Right atrium auricular region (tissue), 2 donors: ENCODE measurements around the gene DISC1. TPM values are rescaled to one million over a fixed set of nuclear protein-coding genes. Genes with fewer than 3 reads are reported as not detected.

Experiments
- DNase-seq: peaks from one replicate; pipeline ENCODE4 v3.0.0-alpha.2; 2019; ENCODE audit warnings: low spot score
- H3K27ac ChIP-seq, 2 donors: fragments of 200-600 bp; sonication (generic); 1 replicate in 1 of 2; 2 replicates in 1 of 2; pipeline ENCODE4 v1.5.1; 2016 to 2019
- H3K27me3 ChIP-seq, 2 donors: fragments of 200-600 bp; sonication (generic); one replicate each; pipeline versions ENCODE4 v1.5.1 to v1.6.0; 2017 to 2019
- H3K36me3 ChIP-seq: fragments of 200-600 bp; sonication (generic); one replicate; pipeline ENCODE4 v1.5.1; 2016
- H3K4me1 ChIP-seq, 2 donors: fragments of 200-600 bp; sonication (generic); one replicate each; pipeline versions ENCODE4 v1.5.1 to v1.6.0; 2017 to 2019
- H3K4me3 ChIP-seq, 2 donors: fragments of 200-600 bp; sonication (generic); 1 replicate in 1 of 2; 2 replicates in 1 of 2; pipeline ENCODE4 v1.5.1; 2017 to 2019; ENCODE audit warnings: mild to moderate bottlenecking in 1 of 2, moderate library complexity in 1 of 2
- H3K9me3 ChIP-seq, 2 donors: fragments of 200-600 bp; sonication (generic); one replicate each; pipeline ENCODE4 v1.5.1; 2019
- total RNA-seq, 2 donors: library from RNA; depleted of rRNA; stranded (reverse); fragments of >200 nt; gene quantifications; one replicate each; pipeline ENCODE4 v1.1.0, GENCODE V29; 2016
- TF ChIP-seq, protein P1 (sequence below), 2 donors: fragments of 200-600 bp; sonication (generic); IDR thresholded peaks; one replicate each; pipeline ENCODE4 v1.5.1; 2019; ENCODE audit warnings: antibody characterized with exemption in 2 of 2

Gene DISC1
- total RNA-seq, 2 donors from 2014 or later = 1.8 to 5.3 TPM

DNA sequence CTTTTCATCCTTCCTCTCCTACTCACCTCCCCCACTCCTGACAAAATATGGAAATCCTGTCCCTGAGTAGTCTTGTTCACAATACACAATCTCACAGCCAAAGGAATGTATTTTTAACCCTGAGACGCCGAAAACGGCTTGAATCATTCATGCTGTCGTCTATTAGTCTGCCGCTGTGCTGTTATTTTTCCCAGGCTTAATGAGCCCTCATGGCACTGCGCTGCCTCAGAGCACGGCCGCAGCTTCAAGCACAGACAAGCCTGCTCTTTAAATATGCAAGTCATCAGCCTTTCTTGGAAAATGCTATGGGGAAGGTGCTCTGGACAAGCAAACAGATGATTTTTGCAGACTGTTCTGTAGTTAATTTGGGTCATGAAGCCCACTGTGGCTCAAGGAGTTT, 302.7 kb downstream of the DISC1 start:
- H3K27ac ChIP-seq = peak overlapping the region in 1 of 2 donors; percentile 60
- H3K36me3 ChIP-seq = no peaks in the 10 kb centered on the region
- DNase-seq = no peak
- no peak overlapping the region for H3K4me3 ChIP-seq
- H3K4me1 ChIP-seq = peaks cover 0 to 54% of the 10 kb centered on the region in 2 donors
- TF ChIP-seq, protein P1, sequence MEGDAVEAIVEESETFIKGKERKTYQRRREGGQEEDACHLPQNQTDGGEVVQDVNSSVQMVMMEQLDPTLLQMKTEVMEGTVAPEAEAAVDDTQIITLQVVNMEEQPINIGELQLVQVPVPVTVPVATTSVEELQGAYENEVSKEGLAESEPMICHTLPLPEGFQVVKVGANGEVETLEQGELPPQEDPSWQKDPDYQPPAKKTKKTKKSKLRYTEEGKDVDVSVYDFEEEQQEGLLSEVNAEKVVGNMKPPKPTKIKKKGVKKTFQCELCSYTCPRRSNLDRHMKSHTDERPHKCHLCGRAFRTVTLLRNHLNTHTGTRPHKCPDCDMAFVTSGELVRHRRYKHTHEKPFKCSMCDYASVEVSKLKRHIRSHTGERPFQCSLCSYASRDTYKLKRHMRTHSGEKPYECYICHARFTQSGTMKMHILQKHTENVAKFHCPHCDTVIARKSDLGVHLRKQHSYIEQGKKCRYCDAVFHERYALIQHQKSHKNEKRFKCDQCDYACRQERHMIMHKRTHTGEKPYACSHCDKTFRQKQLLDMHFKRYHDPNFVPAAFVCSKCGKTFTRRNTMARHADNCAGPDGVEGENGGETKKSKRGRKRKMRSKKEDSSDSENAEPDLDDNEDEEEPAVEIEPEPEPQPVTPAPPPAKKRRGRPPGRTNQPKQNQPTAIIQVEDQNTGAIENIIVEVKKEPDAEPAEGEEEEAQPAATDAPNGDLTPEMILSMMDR (IDR thresholded peaks at IDR 0.05) = no peak
- H3K27me3 ChIP-seq = no peaks in the 10 kb centered on the region
- H3K9me3 ChIP-seq = peaks cover 0 to 8% of the 10 kb centered on the region in 2 donors

DNA sequence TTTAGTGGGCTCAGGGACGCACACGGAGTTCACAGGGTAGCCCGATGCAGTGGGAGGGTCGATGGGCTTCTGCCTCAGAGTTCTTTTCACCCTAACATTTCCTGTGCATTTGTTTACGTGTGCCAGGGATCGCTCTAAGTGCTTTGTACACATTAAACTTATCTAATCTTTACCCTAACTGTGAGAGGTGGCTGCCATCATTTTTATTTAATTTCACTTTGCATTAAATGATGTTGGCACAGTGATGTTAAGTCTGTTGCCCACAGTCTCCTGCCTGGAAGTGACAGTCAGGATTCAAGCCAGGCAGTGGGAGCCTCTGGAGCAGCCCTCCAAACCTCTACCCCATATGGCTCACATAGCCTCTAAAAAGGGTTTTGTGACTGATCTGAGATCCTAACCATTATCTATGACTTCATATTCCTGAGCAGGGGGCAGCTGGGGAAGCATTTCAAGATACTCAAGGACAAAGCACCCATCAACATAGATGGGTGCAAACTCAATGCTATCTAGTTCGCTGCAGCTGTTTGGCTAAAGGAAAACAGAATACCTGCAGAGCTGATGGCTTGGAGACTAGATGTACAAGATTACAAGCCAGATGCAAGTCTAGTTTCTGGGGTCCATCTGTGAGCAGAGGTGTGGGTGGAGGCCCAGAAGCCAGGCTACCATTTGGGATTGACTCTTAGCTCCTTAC, 303.8 kb downstream of the DISC1 start:
- no peak for DNase-seq
- TF ChIP-seq, protein P1 (IDR thresholded peaks at IDR 0.05) = no peak
- Histone ChIP-seq H3K36me3 (no peaks in the 10 kb centered on the region), H3K4me3 (no peak overlapping the region), H3K4me1 (peaks cover 0 to 65% of the 10 kb centered on the region in 2 donors), H3K27me3 (no peaks in the 10 kb centered on the region), H3K9me3 (peaks cover 0 to 8% of the 10 kb centered on the region in 2 donors), H3K27ac (no peak overlapping the region)

DNA sequence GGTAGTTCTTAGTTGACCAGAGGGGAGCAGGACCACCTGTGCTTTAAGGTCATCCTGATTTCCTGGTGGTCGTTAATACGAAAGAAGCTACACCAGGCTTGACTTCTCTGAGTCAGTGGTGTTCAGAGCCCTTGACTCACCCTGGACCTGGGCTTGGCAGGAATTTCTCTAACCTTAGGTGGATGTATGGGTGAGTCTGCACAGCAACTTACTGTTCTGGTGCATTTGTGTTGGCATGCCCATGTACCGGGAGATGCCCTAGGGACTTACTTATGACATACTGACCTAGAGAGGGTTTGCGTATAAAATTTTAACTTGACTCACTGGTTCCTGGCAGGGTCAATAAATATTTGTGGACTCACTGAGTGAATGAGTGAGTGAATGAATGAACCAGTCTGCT, 304.6 kb downstream of the DISC1 start:
- Histone ChIP-seq H3K4me3 (no peak overlapping the region), H3K9me3 (peaks cover 0 to 8% of the 10 kb centered on the region in 2 donors), H3K27me3 (no peaks in the 10 kb centered on the region), H3K4me1 (peaks cover 0 to 64% of the 10 kb centered on the region in 2 donors), H3K36me3 (no peaks in the 10 kb centered on the region), H3K27ac (no peak overlapping the region)
- TF ChIP-seq, protein P1 (IDR thresholded peaks at IDR 0.05) = no peak
- DNase-seq = no peak

DNA sequence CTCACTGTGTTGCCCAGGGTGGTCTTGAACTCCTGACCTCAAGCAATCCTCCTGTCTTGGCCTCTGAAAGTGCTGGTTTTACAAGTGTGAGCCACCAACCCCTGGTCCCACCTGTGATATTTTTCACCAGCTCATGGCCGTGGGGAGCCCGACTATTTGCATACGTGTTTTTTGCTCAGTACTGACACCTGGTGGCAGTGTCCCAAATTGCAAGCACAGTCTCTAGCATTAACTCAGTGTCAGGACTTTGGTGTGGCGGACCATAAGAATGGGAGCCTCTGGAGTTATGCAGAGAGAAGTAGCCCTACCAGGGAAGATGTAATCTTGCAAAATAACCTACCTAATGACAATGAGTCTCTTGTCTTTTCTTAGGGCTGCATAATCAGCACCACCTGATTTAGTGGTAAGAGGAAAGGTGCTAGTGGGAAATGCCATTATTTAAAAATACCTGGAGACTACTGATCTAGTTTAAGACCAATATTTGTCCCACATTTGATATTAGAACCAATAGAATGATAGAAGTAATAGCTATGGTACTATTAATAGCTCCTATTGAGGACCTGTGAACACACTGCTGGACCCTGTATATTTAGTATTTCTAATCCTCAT, 305.4 kb downstream of the DISC1 start:
- DNase-seq = no peak
- peaks cover 0 to 8% of the 10 kb centered on the region in 2 donors for H3K9me3 ChIP-seq
- H3K4me3 ChIP-seq = no peak overlapping the region
- H3K36me3 ChIP-seq = no peaks in the 10 kb centered on the region
- H3K27me3 ChIP-seq = no peaks in the 10 kb centered on the region
- peaks cover 0 to 64% of the 10 kb centered on the region in 2 donors for H3K4me1 ChIP-seq
- no peak overlapping the region for H3K27ac ChIP-seq
- TF ChIP-seq, protein P1 (IDR thresholded peaks at IDR 0.05) = peak in 1 of 2 donors; percentile 56

DNA sequence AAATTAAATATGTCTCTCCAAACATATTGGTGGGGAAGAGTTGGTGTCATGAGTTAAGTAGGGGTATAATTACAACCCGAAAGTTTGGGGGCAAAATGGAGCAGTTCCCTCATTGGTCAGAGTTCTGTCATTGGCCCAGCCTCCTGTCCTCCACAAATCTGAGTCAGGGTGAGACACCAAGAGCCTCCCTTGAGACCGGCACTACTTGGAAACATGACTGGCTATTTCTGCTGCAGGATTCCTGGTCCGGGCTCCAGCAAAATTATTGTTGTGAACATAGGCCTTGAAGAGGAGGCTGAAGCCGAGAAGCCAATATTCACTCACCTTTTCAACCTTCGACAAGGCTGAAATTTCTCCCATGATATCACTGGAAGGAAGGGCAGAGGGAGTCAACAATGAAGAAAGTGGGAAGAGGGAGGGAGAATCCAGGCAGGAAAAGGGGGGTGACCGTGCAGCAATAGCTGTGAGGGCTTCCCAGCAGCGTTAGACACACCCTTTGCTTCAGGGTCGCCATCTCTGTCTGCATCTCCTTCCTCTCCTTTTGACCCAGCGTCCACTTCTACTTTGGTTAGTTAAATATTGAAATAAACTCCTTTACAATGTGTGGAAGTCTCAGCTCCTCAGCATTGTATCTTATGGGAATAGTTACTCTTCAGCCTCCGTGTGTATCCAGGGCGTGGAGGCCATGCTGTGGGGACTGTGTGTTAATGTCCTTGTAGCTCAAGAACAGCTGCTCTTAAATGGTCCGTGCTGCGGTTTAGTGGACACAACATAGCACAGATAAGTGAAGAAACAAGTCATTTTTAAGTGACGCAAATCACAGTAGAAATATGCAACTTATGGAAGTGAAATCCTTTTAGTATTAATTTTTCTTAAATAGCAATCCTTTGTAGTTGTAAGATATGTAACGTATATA, 307.4 kb downstream of the DISC1 start:
- DNase-seq = no peak
- H3K27me3 ChIP-seq = no peaks in the 10 kb centered on the region
- peaks cover 0 to 8% of the 10 kb centered on the region in 2 donors for H3K9me3 ChIP-seq
- H3K27ac ChIP-seq = no peak overlapping the region
- no peak overlapping the region for H3K4me3 ChIP-seq
- no peaks in the 10 kb centered on the region for H3K36me3 ChIP-seq
- H3K4me1 ChIP-seq = peaks cover 0 to 56% of the 10 kb centered on the region in 2 donors
- TF ChIP-seq, protein P1 (IDR thresholded peaks at IDR 0.05) = no peak
